ENCODE data around the gene MBOAT7. TPM values are rescaled to one million over a fixed set of nuclear protein-coding genes. Genes with fewer than 3 reads are reported as not detected.

The MBOAT7 gene
- total and polyA plus RNA-seq, 2 donors from 2014 or later, result 41.6 to 64.4 TPM

DNA sequence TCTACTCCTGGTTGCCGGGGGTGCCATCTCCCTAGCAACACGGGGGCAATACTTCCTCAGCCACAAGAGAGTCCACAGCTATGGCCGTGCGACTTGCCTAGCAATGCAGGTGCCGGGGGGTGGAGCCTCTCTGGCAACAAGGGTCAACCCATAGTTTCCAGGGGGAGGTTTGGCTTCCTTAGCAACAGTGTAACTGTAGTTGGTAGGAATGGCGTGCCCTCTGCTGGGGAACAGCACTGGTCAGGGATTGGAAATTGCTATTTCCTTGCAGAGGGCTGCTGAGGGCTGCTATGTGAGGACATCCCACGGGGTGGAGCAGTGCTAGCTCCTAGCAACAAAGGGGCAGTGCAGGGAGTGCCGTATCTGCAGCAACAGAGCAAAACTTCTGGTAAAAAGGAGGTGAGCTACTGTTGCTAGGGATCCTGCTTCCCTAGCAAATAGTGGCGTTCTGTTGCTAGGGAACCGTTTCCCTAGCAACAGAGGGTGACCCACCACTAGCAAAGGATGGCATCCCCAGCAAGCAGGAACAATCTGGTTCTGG lies 9.4 kb downstream of the MBOAT7 start:
- peak; percentile 84 to 95 (median 94) for DNase-seq
- TF ChIP-seq, protein P1, sequence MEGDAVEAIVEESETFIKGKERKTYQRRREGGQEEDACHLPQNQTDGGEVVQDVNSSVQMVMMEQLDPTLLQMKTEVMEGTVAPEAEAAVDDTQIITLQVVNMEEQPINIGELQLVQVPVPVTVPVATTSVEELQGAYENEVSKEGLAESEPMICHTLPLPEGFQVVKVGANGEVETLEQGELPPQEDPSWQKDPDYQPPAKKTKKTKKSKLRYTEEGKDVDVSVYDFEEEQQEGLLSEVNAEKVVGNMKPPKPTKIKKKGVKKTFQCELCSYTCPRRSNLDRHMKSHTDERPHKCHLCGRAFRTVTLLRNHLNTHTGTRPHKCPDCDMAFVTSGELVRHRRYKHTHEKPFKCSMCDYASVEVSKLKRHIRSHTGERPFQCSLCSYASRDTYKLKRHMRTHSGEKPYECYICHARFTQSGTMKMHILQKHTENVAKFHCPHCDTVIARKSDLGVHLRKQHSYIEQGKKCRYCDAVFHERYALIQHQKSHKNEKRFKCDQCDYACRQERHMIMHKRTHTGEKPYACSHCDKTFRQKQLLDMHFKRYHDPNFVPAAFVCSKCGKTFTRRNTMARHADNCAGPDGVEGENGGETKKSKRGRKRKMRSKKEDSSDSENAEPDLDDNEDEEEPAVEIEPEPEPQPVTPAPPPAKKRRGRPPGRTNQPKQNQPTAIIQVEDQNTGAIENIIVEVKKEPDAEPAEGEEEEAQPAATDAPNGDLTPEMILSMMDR (IDR thresholded peaks at IDR 0.05; ENCODE audit: borderline replicate concordance, extremely low read depth, insufficient read depth), result peak; percentile 37
- no peaks in the 10 kb centered on the region for H3K27me3 ChIP-seq (ENCODE audit: control insufficient read depth, insufficient read depth, low read length)
- no peak overlapping the region for H3K9ac ChIP-seq (ENCODE audit: low read length in 3 of 3)
- H3K4me3 ChIP-seq (ENCODE audit: low read length in 3 of 3), result no peak overlapping the region
- no peaks in the 10 kb centered on the region for H3K36me3 ChIP-seq (ENCODE audit: control insufficient read depth in 2 of 3, insufficient read depth in 3 of 3, low read length in 3 of 3)
- FAIRE-seq, result no peak
- H3K9me3 ChIP-seq (ENCODE audit: control insufficient read depth in 2 of 3, insufficient read depth in 1 of 3, low read length in 3 of 3), result no peaks in the 10 kb centered on the region
- peaks cover 0 to 4% (median 0%) of the 10 kb centered on the region in 3 donors for H3K4me1 ChIP-seq (ENCODE audit: control insufficient read depth in 2 of 3, insufficient read depth in 2 of 3, low read depth in 1 of 3, low read length in 3 of 3)
- H3K27ac ChIP-seq (ENCODE audit: low read depth in 2 of 2, low read length in 2 of 2), result no peak overlapping the region
- intact Hi-C loops (cut with DNase I), result loop anchor here (10.0 kb wide), 1 partner anchor 55 kb away; no protein-coding TSS in a partner anchor

DNA sequence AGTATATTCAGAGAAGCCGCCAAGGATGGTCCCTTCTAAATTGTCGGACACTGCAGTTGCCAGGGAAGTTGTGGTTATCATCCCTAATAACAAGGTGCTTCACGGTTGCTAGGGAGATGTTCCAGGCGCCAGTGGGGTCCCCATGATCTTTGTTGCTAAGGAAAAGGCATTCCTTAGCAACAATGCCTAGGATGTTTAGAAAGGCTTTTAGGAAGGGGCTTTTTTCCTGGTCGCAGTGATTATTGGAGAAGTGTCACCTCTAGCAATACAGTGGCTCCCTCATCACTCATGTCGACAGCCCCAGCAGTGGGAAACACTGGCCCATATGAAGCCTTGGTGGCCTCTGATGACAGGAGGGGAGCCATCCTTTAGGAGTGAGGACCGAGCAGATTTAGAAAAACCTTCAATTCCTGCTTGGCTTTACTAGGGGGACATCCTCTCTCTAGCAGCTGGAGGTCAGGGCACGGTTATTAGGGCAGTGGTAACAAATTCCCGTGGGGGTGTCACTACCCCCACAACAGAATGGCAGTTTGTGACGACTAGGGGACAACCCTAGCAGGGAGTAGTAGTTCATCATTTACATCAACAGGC lies 10.0 kb downstream of the MBOAT7 start:
- peak in 2 of 5 donors; percentile 22 to 52 for DNase-seq
- intact Hi-C loops (cut with DNase I), result loop anchor here (10.0 kb wide), 1 partner anchor 55 kb away; no protein-coding TSS in a partner anchor
- no peaks in the 10 kb centered on the region for H3K36me3 ChIP-seq (ENCODE audit: control insufficient read depth in 2 of 3, insufficient read depth in 3 of 3, low read length in 3 of 3)
- no peak overlapping the region for H3K9ac ChIP-seq (ENCODE audit: low read length in 3 of 3)
- FAIRE-seq, result no peak
- no peaks in the 10 kb centered on the region for H3K9me3 ChIP-seq (ENCODE audit: control insufficient read depth in 2 of 3, insufficient read depth in 1 of 3, low read length in 3 of 3)
- peaks cover 0 to 4% (median 0%) of the 10 kb centered on the region in 3 donors for H3K4me1 ChIP-seq (ENCODE audit: control insufficient read depth in 2 of 3, insufficient read depth in 2 of 3, low read depth in 1 of 3, low read length in 3 of 3)
- TF ChIP-seq, protein P1 (IDR thresholded peaks at IDR 0.05; ENCODE audit: borderline replicate concordance, extremely low read depth, insufficient read depth), result no peak
- no peak overlapping the region for H3K4me3 ChIP-seq (ENCODE audit: low read length in 3 of 3)
- no peaks in the 10 kb centered on the region for H3K27me3 ChIP-seq (ENCODE audit: control insufficient read depth, insufficient read depth, low read length)
- H3K27ac ChIP-seq (ENCODE audit: low read depth in 2 of 2, low read length in 2 of 2), result no peak overlapping the region

DNA sequence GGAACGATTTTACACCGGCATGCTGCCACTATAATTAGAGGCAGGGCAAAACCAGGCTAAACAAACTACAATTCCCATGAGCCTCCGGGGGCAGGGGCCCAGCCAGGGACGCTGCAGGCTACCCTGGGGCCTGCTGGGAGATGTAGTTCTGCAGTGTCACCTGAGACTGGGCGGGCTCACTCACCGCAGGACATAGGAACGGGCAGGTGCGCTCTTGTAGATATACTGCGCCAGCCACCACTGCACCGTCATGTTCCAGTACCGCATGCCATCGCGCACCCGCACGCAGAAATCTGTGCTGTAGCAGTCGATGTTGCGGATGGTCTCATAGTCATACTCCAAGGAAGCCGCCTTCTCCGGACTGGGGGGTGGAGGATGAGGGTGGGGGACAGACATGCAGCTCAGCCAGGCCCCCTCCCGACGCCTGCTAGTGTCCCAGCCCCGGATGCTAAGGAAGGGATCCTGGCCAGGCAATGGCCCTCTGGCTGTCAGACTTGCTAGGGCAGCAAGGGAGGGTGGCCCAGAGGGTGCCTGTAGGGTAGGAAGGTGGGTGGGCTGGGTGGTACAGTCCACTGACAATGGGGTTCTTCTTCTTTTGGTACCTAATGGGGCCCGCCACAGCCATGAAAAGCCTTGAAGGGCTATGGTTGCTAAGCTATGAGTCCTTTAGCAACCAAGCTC lies 10.7 kb downstream of the MBOAT7 start:
- peaks cover 0 to 4% (median 0%) of the 10 kb centered on the region in 3 donors for H3K4me1 ChIP-seq (ENCODE audit: control insufficient read depth in 2 of 3, insufficient read depth in 2 of 3, low read depth in 1 of 3, low read length in 3 of 3)
- H3K27ac ChIP-seq (ENCODE audit: low read depth in 2 of 2, low read length in 2 of 2), result no peak overlapping the region
- FAIRE-seq (no peak), DNase-seq (peak in 4 of 5 donors; percentile 26 to 78 (median 52))
- H3K4me3 ChIP-seq (ENCODE audit: low read length in 3 of 3), result no peak overlapping the region
- no peaks in the 10 kb centered on the region for H3K27me3 ChIP-seq (ENCODE audit: control insufficient read depth, insufficient read depth, low read length)
- intact Hi-C loops (cut with DNase I), result loop anchor here (10.0 kb wide), 1 partner anchor 56 kb away; no protein-coding TSS in a partner anchor
- TF ChIP-seq, protein P1 (IDR thresholded peaks at IDR 0.05; ENCODE audit: borderline replicate concordance, extremely low read depth, insufficient read depth), result no peak
- H3K36me3 ChIP-seq (ENCODE audit: control insufficient read depth in 2 of 3, insufficient read depth in 3 of 3, low read length in 3 of 3), result no peaks in the 10 kb centered on the region
- no peaks in the 10 kb centered on the region for H3K9me3 ChIP-seq (ENCODE audit: control insufficient read depth in 2 of 3, insufficient read depth in 1 of 3, low read length in 3 of 3)
- H3K9ac ChIP-seq (ENCODE audit: low read length in 3 of 3), result no peak overlapping the region

Data from kidney (tissue), 14 donors.